Effector memory CD8-positive, alpha-beta T cell (primary cell): ENCODE measurements around the gene SLC29A4.

Experiments used
- ATAC-seq: fragments of 150-1000 bp; cut with Tn5 transposase; replicated peaks from 2 replicates; pipeline ENCODE4 v1.10.0; 2021; ENCODE audit warnings: mild to moderate bottlenecking, moderate library complexity
- DNase-seq, 3 experiments: peaks; one replicate each; pipeline ENCODE4 v3.0.0; 2021
- H3K27ac Mint-ChIP-seq, 2 donors: one replicate each; pipeline ENCODE4 v1.8.0; 2022; ENCODE audit warnings: mild to moderate bottlenecking in 2 of 2, mixed read lengths in 2 of 2, moderate library complexity in 2 of 2
- H3K27me3 Mint-ChIP-seq, 2 donors: one replicate each; pipeline ENCODE4 v1.8.0; 2022; ENCODE audit warnings: mixed read lengths in 2 of 2
- H3K36me3 Mint-ChIP-seq: one replicate; pipeline ENCODE4 v1.8.0; 2022; ENCODE audit warnings: mild to moderate bottlenecking, moderate library complexity, mixed read lengths; ENCODE audit not compliant: insufficient read depth
- H3K4me1 Mint-ChIP-seq, 2 donors: one replicate each; pipeline ENCODE4 v1.8.0; 2022; ENCODE audit warnings: low read depth in 2 of 2, mixed read lengths in 2 of 2
- H3K4me3 Mint-ChIP-seq, 2 donors: one replicate each; pipeline ENCODE4 v1.8.0; 2022; ENCODE audit warnings: mild to moderate bottlenecking in 2 of 2, mixed read lengths in 2 of 2, moderate library complexity in 2 of 2
- H3K9me3 Mint-ChIP-seq, 2 donors: one replicate each; pipeline ENCODE4 v1.8.0; 2022; ENCODE audit warnings: mixed read lengths in 2 of 2

The SLC29A4 gene

DNA sequence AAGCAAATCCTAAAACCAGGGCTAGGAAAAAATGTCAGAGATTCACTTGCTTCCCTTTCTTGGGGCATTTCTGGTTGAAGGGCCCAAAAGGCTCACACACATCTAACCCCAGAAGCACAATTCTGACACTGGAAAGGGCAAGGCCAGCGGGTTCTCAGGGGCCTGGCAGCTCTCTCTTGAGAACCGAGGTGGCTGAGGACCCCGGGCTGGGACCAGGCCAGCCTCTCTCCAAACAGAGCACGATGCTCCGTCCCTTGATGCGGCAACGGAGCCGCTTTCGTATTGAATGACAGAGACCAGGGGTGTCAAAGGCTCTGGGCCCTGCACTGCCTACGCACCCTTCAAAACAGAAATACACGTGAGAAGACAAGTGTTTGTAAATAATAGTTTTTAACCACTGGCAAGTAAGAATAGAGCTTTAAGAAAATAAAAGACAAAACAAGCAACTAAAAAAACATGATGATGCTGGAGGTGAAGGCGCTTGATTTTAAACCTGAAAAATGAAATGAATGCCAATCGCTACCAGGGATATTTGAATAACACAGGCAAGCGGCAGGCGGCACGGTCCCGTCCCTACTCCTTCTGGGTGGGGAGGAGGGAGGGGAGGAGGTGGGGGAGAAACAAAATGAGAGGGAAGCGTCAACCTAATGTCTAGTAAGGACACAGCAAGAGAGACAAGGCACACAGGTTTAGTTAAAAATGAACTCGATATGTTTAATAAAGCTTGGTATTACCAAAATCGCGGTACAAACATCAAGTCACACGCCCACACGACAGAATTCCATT is 68.0 kb downstream of the SLC29A4 start:
- Mint-ChIP-seq H3K4me3 (no peak overlapping the region), H3K27ac (no peak overlapping the region), H3K4me1 (peaks cover 15 to 26% of the 10 kb centered on the region in 2 donors), H3K36me3 (peaks cover 59% of the 10 kb centered on the region), H3K9me3 (no peaks in the 10 kb centered on the region), H3K27me3 (no peaks in the 10 kb centered on the region)
- ATAC-seq (no peak), DNase-seq (no peak)

DNA sequence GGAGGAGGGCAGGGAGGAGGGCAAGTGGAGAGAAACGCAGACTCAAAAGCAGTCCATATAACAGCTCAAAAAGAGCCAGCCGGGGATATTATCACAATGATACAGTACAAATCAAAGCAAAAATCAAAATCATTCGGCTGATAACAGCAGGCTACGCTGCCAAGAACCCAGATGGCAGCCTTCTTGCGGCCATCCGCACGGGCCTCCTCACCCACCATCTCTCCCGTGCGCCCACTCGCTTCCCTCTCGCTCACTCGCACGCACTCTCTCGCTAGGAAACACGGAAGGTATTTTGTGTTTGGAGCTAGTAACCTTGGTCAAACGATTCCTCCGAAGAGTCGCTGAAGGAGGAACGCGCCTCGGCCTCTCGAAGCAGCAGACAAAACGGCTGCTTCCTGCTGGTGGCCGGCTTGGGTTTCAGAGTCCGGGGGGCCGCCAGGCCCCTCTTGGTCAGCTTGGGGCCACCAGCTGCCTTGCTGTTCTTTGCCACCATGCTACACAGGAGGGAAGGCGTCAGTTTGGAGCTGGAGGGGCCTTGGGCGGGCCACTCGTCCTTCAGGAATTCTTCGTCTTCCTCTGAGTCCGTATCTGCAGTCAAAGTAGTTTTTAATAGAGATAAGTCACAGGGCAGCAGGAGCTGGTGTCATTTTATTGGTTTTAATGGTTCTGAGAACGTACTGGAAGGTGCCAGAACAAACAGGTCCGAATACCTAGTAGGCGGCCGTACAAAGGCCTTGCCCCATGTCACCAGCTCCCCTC is 68.9 kb downstream of the SLC29A4 start:
- DNase-seq (no peak), ATAC-seq (no peak)
- no peaks in the 10 kb centered on the region for H3K9me3 Mint-ChIP-seq
- H3K36me3 Mint-ChIP-seq: peaks cover 59% of the 10 kb centered on the region
- no peak overlapping the region for H3K27ac Mint-ChIP-seq
- H3K4me3 Mint-ChIP-seq: no peak overlapping the region
- H3K27me3 Mint-ChIP-seq: no peaks in the 10 kb centered on the region
- H3K4me1 Mint-ChIP-seq: peaks cover 19 to 29% of the 10 kb centered on the region in 2 donors

DNA sequence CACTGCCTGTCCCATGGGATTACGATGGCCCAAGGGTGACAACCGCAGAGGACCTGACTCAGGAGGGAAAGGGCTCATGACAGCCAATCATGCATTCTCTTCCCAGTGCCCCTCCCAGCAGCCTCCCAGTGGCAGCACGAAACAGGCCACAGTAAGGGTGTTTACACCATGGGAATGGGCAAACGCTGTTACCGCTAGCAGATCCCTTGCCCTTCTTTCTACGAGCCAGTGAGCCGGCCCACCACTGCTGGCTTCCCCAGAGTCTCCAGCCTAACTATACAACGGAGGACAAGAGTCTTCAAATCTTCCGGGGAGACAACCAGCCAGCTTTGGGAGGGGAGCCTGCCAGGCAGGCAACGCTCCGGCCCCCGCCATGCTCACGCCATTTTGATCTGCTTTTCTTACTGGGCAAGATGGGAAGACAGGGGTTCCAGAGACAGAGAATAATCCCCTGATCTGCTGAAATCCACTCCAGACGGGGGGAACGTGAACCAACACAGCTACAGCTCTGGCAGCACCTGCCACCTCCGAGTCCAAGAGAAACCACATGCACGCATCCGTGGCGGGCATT is 69.8 kb downstream of the SLC29A4 start:
- Mint-ChIP-seq H3K27ac (no peak overlapping the region), H3K27me3 (no peaks in the 10 kb centered on the region), H3K4me3 (no peak overlapping the region), H3K9me3 (no peaks in the 10 kb centered on the region), H3K36me3 (peaks cover 66% of the 10 kb centered on the region), H3K4me1 (peaks cover 19 to 29% of the 10 kb centered on the region in 2 donors)
- DNase-seq (no peak), ATAC-seq (no peak)

DNA sequence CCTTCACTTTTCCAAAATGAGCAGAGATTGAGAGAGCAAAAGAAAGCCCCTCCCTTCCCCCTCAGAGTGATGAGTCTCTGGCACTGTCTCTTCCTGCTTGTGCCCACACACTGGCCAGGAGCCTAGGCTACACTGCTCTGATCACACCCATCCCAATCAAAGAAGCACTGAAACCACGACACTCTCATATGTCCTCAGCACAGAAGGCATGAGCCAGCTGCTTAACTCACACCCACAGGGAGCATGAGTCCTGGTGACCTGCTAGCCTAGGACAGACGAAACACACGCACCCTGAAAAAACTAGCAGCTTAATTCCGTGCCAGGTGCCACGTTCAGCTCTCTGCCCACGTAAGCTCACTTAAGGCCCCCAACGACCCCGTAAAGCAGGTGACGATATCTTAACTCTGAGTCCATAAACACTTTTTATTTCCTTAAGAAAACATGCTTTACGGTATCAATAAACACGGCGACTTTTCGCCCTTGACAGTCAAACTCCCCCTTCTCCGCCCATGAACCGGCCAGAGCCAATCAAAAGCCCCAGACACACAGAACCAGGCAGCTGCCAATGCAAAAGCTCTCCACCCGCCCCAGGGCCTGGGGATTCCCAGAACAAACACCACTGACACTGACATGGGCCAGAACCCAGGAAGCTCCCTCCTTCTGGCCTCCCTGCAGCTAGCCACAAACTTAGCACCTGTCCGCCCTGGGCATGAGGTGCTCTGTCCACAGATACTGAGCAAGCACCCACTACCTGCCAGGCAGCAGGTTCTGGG is 71.9 kb downstream of the SLC29A4 start:
- peak overlapping the region; percentile 71 to 89 for H3K27ac Mint-ChIP-seq
- peak overlapping the region in 1 of 2 donors; percentile 48 for H3K4me3 Mint-ChIP-seq
- DNase-seq: no peak
- no peaks in the 10 kb centered on the region for H3K9me3 Mint-ChIP-seq
- peaks cover 19 to 31% of the 10 kb centered on the region in 2 donors for H3K4me1 Mint-ChIP-seq
- ATAC-seq: no peak
- H3K36me3 Mint-ChIP-seq: peaks cover 69% of the 10 kb centered on the region
- H3K27me3 Mint-ChIP-seq: no peaks in the 10 kb centered on the region
